Activated CD4-positive, alpha-beta T cell treated with anti-CD3 and anti-CD28 coated beads, Interleukin-2, amount 50 U/mL, for 16 hours (primary cell): ENCODE results near the gene TESK2.
"Not testable (repeated sequence)": the region's sequence is repeated elsewhere in the genome, so short reads cannot be mapped to it uniquely, and the experiment has no call there.

ENCODE experiments used
- DNase-seq: peaks from one replicate; pipeline ENCODE4 v3.0.0-alpha.2; 2020

The TESK2 gene

GRCh38 chr1:45470306-45470798 lies 20.6 kb downstream of the TESK2 start:
- DNase-seq, result no peak

GRCh38 chr1:45467353-45467752 lies 23.6 kb downstream of the TESK2 start:
- not testable (repeated sequence) for DNase-seq

DNA sequence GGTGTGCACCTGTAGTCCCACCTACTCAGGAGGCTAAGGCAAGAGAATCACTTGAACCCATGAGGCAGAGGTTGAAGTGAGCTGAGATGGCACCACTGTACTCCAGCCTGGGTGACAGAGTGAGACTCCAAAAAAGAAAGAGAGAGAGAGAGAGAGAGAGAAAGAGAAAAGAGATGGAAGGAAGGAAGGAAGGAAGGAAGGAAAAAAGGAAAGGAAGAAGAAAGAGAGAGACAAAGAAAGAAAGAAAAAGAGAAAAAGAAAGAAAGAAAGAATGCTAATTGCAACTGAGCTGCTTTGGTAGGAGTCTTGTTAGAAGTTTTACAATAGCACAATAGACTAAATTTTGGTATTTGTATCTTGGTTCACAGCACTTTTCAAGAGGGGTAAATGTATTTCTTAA lies 25.7 kb downstream of the TESK2 start:
- no peak for DNase-seq

- no peak for DNase-seq
Observed at GRCh38 chr1:45458894-45459293, 32.1 kb downstream of the TESK2 start.

DNA sequence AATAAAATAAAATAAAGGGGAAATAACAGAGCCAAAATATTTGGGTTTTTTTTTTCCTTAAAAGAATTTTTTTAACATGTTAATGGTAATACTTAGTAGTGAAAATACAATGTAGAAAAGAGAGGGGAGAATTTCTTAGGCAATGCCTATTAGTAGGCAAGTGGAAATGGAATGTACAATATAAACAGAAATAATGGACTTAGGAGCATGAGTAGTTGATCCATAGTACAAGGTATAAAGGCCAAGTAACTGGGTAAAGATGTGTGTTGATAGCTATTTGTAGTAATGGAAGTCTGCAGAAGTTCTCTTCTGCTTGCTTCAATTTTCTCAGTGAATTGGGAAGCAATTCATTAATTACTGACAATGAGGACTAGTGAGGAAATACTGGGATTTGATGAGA lies 34.4 kb downstream of the TESK2 start:
- no peak for DNase-seq

DNA sequence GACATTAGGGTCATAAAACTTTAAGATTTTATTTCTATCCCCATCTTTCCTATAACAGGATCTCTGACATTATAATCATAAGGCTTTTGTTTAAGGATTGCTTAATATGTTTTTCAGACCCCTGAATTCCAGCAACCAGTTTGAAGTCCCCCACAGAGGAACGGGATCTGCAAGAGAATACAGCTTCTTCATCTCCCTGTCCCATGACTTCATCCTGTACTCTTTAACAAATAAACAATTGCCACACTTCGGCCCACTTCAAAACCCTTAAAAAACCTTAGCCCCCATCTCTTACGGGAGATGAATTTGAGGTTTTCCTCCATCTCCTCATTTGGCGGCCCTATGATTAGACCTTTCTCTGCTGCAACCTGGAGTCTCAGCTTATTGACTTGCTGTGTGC lies 35.8 kb downstream of the TESK2 start:
- DNase-seq, result no peak

GRCh38 chr1:45454464-45454863 lies 36.5 kb downstream of the TESK2 start:
- DNase-seq, result no peak

DNA sequence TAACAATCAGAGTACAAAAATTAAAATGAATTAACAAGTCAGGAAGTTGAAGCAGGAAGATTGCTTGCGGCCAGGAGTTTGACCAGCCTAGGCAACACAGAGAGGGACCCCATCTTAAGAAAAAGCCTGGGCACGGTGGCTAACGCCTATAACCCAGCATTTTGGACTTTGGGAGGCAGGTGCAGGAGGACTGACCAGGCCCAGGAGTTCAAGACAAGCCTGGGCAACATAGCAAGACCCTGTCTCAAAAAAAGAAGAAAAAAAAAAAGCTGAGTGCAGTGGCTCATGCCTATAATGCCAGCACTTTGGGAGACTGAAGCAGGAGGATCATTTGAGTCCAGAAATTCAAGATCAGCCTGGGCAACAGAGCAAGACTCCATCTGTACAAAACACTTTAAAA lies 38.5 kb downstream of the TESK2 start:
- DNase-seq, result no peak

DNA sequence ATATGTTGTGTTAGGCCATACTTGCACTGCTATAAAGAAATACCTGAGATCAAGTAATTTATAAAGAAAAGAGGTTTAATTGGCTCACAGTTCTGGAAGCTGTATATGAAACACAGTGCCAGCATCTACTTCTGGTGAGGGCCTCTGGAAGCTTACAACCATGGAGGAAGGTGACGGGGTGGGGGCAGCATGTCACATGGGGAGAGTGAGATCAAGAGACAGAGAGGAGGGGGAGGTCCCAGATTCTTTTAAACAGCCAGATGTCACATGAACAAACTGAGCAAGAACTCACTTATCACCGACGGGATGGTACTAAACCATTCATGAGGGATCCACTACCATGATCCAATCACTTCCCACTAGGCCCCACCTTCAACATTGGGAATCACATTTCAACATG lies 42.6 kb downstream of the TESK2 start:
- no peak for DNase-seq

DNA sequence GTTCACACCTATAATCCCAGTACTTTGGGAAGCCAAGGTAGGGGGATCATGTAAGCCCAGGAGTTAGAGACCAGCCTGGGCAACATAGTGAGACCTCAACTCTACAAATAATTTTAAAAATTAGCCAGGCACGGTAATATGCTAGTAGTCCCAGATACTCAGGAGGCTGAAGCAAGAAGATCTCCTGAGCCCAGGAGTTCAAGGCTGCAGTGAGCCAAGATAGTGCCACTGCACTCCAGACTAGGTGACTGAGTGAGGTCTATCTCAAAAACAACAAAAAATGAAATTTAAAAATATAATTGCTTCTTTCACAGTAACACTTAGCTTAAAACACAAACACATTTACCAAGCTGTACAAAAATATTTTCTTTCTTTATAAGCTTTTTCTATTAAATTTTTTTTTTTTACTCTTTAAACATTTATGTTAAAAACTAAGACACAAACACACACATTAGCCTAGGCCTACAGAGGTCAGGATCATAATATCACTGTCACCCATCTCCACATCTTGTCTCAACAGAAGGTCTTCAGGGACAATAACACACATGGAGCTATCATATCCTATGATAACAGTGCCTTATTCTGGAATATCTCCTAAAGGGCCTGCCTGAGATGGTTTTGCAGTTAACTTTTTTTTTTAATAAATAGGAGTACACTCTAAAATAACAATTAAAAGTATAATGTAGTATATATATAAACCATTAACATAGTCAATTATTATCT lies 43.9 kb downstream of the TESK2 start:
- DNase-seq, result no peak

GRCh38 chr1:45446530-45446929 lies 44.4 kb downstream of the TESK2 start:
- no peak for DNase-seq

GRCh38 chr1:45444609-45445131 lies 46.3 kb downstream of the TESK2 start:
- no peak for DNase-seq

DNA sequence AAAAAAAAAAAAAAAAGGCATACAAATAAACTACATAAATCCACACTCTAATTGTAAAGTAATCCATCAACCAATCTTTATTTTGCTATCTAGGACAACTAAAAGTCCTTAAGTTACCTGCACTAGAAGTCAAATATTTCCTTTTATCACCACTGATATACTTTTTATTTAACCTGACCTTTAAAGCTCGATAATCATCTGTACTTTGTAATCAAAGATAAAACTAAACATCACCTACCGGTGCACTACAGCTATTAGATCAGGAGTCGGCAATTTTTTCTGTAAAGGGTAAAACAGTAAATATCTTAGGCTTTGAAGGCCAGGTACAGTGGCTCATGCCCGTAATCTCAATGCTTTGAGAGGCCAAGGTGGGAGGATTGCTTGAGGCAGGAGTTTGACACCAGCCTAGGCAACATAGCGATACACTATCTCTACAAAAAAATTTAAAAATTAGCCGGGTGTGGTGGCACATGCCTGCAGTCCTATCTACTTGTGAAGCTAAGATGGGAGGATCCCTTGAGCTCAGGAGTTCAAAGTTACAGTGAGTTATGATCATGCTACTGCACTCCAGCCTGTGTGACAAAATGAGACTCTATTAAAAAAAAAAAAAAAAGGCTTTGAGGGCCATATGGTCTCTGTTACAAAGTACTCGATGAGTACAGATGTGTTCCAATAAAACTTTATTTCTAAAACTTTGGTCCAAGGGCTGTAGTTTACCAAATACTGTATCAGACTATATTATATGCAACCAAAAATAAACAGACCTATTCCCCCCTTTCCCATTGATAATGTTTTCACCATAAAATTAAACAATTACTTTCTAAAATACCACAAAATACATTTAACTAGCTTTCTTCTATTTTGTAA lies 47.1 kb downstream of the TESK2 start:
- no peak for DNase-seq

DNA sequence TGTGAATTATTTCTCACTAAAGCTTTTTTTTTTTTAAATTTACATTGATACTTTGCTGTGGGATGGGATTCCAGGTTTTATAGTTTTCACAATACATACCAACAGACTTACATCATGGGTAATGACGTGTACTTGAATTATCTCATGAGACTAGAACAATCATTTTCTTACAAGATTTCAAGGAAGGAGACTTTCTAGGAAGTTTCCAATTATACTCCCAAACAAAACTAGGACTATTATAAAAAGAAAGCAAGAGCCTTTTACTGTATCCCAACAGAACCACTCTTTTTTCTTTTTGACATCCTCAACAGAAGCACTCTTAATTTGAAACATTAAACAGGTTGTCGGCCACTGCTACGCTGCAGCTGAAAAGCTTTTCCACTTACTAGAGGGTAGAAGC lies 48.7 kb downstream of the TESK2 start:
- DNase-seq, result no peak

DNA sequence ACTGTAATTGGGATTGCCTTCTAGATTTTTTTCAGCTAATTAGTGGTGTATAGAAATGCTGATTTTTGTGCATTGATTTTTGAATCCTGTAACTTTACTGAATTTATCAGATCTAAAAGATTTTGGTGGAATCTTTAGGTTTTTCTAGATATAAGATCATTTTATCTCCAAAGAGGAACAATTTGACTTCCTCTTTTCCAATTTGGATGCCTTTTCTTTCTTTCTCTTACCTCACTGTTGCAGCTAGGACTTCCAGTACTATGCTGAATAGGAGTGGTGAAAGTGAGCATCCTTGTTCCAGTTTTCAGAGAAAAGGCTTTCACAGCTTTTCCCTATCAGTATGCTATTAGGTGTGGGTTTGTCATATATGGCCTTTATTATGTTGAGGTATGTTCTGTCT lies 53.6 kb downstream of the TESK2 start:
- DNase-seq, result no peak

- DNase-seq, result no peak
Observed at GRCh38 chr1:45430490-45430889, 60.5 kb downstream of the TESK2 start.

DNA sequence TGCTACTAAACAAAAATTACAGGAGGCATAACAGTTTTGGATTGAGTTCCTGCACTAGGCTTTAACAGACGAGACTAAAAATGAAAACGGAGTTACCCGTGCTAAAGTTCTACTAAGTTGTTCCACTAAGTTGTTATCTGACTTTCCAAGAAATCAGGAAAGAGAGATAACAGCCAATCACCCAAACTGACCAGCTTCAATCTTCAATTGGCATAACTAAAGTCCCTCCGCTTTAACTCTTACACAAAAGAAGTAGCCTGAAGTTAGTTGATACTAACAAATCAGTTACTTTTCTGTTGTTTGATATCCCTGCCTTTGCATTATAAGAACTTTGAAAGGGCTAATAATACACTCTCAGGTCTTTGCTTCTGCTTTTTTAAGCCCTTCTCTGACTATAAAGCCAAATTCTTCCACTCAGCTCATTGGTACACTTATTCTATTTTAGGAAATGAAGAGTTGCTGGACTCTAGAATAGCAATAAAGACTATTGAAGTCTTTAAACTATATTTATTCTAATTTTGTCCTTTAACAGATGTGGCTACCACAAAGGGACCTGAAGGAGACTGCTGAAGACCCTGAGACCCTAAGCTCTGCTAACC lies 61.3 kb downstream of the TESK2 start:
- no peak for DNase-seq

DNA sequence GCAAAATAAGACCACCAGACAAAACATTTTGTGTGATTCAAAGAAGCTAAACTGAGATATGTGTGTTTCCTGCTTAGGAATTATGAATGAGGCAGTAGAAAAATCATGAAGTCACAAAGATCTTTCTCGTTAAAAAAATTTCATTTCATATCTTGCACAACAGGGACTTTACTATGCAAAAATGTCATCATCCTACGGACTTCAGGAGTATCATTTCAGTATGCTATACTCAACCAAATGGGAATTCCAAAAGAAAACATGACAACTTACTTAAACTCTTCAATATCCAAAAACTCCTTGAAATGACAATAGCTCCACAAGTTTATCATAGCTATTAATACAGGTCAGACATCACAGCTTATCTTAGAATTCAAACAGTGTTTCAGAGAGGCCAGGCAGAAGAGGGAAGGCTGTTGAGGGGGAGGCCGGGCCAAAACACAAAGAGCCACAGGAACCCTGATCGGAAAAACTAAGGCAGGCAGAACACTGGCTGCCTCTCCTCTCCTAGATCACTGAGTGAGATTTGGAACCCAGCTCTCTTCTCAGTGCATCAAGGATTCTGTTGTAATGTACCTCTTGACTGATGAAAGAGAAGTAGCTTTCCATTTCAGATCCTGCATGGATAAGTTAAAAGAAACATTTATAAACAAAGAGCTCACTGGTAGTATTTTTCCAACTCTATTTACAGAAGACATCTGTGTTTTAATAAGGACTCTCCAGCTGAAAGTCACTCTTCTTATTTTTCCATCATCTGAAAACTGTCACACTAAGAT lies 66.9 kb downstream of the TESK2 start:
- no peak for DNase-seq

- DNase-seq, result no peak
Observed at GRCh38 chr1:45421935-45422334, 69.0 kb downstream of the TESK2 start.

DNA sequence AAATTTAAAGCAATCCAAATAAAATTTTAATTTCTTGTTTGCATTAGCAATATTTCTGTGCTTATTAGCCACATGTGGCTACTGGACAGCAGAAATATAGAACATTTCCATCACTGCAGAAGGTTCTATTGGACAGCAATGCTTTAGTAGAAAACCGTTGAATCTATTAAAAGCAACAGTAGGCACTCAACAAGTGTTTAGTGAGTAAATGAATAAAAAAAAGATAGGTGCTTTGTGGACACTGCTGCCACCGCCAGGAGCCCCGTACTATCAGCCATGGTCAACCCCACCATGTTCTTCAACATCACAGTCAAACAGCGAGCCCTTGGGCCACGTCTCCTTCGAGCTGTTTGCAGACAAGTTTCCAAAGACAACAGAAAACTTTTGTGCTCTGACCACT lies 76.2 kb downstream of the TESK2 start:
- DNase-seq, result no peak

DNA sequence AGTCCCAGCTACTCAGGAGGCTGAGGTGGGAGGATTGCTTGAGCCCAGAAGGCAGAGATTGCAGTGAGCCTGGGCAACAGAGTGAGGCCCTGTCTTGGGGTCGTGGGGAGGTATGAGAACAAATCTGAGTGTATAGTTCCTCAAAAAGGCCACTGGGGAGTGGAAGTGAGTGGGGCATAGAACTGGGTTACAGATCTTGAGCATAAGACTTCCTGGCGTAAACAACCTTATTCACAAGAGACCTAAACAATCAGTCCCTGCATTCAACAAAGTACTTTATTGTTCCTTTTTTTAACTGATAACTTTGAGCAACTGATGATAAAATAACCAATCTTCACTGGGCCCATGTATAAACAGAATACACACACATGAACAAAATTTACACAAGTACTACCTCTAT lies 78.1 kb downstream of the TESK2 start:
- no peak for DNase-seq

DNA sequence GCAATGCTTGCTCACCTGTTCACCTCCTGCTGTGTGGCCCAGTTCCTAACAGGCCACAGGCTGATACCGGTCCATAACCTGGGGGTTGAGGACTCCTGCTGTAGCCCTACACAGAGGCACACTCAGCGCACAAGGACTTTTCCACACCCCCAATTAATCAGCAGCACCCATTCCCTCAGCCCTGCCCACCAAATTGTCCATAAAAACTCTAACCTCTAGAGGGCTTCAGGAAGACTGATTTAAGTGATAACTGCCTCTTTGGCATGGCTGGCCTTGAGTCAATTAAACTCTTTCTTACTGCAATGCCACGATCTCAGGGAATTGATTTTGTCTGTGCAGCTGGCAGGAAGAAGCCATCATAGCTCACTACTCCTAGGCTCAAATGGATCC lies 79.5 kb downstream of the TESK2 start:
- no peak for DNase-seq
